ENCODE results near the gene KLHL33. TPM values are rescaled to one million over a fixed set of nuclear protein-coding genes. Genes with fewer than 3 reads are reported as not detected.
A peak's percentile ranks its signal among the peaks of the same experiment; 100 is the strongest.

Gene KLHL33, protein sequence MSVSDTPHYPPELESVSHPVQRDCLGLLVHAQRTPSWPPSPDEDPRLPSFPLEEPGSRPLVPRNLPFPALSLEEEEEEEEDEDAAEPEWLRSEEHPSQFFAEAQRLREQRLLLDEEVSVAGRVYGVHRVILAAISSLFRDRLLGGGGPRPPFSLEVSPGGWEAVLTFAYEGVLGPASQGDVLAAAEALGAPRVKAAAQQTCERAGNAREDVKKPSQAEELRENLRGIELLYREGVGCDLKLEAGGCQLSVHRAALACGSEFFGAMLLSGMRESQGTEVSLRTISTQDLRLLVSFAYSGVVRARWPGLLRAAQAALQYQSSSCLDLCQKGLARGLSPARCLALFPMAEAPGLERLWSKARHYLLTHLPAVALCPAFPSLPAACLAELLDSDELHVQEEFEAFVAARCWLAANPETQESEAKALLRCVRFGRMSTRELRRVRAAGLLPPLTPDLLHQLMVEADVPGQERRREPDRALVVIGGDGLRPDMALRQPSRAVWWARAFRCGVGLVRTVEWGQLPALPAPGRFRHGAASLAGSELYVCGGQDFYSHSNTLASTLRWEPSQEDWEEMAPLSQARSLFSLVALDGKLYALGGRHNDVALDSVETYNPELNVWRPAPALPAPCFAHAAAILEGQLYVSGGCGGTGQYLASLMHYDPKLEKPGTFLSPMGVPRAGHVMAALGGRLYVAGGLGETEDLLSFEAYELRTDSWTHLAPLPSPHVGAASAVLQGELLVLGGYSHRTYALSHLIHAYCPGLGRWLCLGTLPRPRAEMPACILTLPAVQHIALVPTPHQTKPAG
- total RNA-seq = 0.47 TPM
- long read RNA-seq, partial matches to known transcripts = 1 of 1 reads
- long read RNA-seq, other reads (novel, unspliced or antisense) = 0 of 1 reads

DNA sequence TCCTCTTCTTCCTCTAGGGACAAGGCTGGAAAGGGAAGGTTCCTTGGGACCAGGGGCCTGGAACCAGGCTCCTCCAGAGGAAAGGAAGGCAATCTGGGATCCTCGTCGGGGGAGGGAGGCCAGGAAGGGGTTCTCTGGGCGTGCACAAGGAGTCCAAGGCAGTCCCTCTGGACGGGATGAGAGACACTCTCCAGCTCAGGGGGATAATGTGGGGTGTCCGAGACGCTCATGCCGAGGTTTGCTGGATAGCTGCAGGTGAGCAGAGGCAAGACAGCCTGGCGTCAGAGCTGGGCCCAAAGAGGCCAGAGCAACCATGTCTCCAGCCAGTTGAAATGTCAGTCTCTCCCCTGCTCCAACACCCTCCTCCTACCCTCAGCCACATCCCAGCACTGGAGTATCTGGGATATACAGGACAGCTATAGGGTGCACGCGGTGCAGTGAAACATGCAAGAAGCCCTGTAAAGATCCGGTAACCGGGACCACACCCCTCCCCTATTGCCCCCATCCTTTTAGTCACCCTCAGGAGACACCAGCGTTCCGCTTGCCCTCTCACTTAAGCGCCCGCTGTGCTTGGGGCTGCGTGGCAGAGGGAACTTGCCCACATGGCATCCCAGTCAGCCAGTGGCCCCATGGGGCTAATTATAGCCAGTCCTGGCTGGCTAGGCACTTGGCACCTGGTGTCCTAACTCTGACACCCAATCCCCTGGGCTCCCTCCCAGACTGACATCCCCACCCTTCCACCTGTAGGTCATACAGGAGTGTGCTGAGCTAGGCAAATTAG is at the start of gene KLHL33:
Gene KLHL33, minus strand, starts transcription at position 585 of the 781 bp plus-strand sequence. Its CDS starts 355 bp downstream, at position 230.
- Histone ChIP-seq H3K9me3 (no peaks in the 10 kb centered on the region), H3K36me3 (no peaks in the 10 kb centered on the region), H3K4me3 (peak within 1 kb of the TSS; percentile 29), H3K27me3 (ENCODE audit: low read depth) (peaks cover 14% of the 10 kb centered on the region), H3K4me1 (no peaks in the 10 kb centered on the region), H3K27ac (peak within 1 kb of the TSS; percentile 68)
- no peak for ATAC-seq
- no peak for DNase-seq
- TF ChIP-seq, protein P1, sequence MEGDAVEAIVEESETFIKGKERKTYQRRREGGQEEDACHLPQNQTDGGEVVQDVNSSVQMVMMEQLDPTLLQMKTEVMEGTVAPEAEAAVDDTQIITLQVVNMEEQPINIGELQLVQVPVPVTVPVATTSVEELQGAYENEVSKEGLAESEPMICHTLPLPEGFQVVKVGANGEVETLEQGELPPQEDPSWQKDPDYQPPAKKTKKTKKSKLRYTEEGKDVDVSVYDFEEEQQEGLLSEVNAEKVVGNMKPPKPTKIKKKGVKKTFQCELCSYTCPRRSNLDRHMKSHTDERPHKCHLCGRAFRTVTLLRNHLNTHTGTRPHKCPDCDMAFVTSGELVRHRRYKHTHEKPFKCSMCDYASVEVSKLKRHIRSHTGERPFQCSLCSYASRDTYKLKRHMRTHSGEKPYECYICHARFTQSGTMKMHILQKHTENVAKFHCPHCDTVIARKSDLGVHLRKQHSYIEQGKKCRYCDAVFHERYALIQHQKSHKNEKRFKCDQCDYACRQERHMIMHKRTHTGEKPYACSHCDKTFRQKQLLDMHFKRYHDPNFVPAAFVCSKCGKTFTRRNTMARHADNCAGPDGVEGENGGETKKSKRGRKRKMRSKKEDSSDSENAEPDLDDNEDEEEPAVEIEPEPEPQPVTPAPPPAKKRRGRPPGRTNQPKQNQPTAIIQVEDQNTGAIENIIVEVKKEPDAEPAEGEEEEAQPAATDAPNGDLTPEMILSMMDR (IDR thresholded peaks at IDR 0.05) = no peak
- intact Hi-C loops (cut with DNase I) = no loop called here

GRCh38 chr14:20482382-20482781 is 46.4 kb upstream of the KLHL33 start:
- Histone ChIP-seq H3K9me3 (no peaks in the 10 kb centered on the region), H3K27me3 (ENCODE audit: low read depth) (no peaks in the 10 kb centered on the region), H3K4me1 (peaks cover 16% of the 10 kb centered on the region), H3K4me3 (no peak overlapping the region), H3K36me3 (no peaks in the 10 kb centered on the region), H3K27ac (no peak overlapping the region)
- TF ChIP-seq, protein P1 (IDR thresholded peaks at IDR 0.05) = no peak
- intact Hi-C loops (cut with DNase I) = no loop called here
- ATAC-seq (no peak), DNase-seq (no peak)

DNA sequence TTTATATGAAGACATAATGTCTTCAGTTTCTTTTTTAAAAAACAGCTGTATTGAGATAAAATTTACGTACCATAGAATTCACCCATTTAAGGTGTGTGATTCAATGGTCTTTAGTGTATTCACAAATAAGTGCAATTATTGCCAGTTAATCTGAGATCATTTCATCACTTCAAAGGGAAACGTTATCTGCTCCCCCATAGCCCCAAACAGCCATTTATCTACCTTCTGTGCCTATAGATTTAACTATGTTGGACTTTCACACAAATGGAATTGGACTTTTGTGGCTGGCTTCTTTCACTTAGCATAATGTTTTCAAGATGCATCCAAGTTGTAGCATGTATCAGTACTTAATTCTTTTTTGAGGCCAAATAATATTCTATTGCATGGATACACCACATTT is 42.9 kb upstream of the KLHL33 start:
- Histone ChIP-seq H3K9me3 (no peaks in the 10 kb centered on the region), H3K4me3 (no peak overlapping the region), H3K27ac (no peak overlapping the region), H3K4me1 (peaks cover 24% of the 10 kb centered on the region), H3K36me3 (peaks cover 32% of the 10 kb centered on the region), H3K27me3 (ENCODE audit: low read depth) (no peaks in the 10 kb centered on the region)
- TF ChIP-seq, protein P1 (IDR thresholded peaks at IDR 0.05) = no peak
- ATAC-seq (no peak), DNase-seq (no peak)
- intact Hi-C loops (cut with DNase I) = no loop called here

- peaks cover 48% of the 10 kb centered on the region for H3K36me3 ChIP-seq
- no peaks in the 10 kb centered on the region for H3K9me3 ChIP-seq
- H3K4me3 ChIP-seq = peak overlapping the region; percentile 10
- TF ChIP-seq, protein P1 (IDR thresholded peaks at IDR 0.05) = no peak
- H3K27me3 ChIP-seq (ENCODE audit: low read depth) = no peaks in the 10 kb centered on the region
- DNase-seq (peak; percentile 69), ATAC-seq (peak; percentile 65 to 85)
- intact Hi-C loops (cut with DNase I) = no loop called here
- H3K27ac ChIP-seq = peak overlapping the region; percentile 76
- H3K4me1 ChIP-seq = peaks cover 25% of the 10 kb centered on the region
These were observed 41.4 kb upstream of the KLHL33 start for GRCh38 chr14:20477211-20477876.

Measured in lower lobe of right lung (tissue), 2 donors.